NCI-H2081 treated with DMSO at 0.1 percent for 48 hours (cell line): ENCODE measurements around the gene LAMA2.

Source experiments
- DNase-seq: peaks from one replicate; lab custom pipeline; 2025; lab: John Stamatoyannopoulos, UW

Gene LAMA2

GRCh38 chr6:129269891-129270290 is 387.0 kb downstream of the LAMA2 start:
- DNase-seq = no peak

DNA sequence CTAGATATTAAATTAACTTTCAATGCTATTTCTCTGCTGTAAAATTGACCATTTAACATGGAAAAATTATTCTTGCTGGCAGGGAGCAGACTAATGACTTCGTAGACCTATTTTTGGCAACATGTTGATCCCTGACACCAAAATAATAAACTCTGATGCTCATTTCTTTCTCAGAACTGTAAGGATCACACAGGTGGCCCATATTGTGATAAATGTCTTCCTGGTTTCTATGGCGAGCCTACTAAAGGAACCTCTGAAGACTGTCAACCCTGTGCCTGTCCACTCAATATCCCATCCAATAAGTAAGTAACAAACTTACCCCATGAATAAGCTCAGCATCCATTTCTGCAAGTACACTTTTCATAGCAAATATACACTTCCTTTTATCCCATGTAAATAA is 387.5 kb downstream of the LAMA2 start:
- DNase-seq = no peak

DNA sequence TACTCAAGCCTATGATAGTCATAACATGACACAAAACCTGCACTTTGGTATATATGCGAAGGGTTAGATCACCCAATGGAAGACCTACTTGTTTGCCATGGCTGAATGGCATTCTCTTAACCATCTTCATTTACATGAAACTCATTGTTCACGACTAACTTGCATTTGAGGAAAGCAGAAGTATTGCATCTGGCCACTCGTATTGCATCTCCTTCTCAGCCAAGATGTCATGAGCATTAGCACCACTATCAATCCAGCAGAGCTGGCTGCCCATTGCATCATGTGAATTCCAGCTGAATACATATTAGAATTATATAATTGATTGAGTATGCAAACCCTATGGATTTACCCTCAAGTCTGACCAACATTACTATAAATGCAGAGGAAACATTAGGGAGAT is 390.2 kb downstream of the LAMA2 start:
- DNase-seq = no peak

DNA sequence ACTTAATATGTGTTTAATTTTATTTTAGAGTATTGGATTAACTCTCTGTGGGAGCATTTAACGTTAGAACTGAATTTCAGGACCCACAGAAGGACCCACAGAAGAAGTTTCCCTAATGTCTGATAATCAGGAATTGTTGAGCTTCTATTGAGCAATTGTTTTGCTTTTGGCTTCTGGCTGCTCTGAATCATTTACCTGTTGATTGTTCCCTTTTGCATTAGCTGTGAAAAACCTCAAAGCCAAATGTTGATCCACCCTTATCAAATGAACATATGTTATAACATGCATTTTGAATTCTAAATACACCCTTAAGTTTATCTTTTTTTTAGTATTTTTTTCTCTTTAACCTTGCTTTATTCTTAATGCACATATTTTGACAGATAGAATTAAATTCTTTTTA is 393.5 kb downstream of the LAMA2 start:
- DNase-seq = no peak

GRCh38 chr6:129276986-129277385 is 394.0 kb downstream of the LAMA2 start:
- no peak for DNase-seq

DNA sequence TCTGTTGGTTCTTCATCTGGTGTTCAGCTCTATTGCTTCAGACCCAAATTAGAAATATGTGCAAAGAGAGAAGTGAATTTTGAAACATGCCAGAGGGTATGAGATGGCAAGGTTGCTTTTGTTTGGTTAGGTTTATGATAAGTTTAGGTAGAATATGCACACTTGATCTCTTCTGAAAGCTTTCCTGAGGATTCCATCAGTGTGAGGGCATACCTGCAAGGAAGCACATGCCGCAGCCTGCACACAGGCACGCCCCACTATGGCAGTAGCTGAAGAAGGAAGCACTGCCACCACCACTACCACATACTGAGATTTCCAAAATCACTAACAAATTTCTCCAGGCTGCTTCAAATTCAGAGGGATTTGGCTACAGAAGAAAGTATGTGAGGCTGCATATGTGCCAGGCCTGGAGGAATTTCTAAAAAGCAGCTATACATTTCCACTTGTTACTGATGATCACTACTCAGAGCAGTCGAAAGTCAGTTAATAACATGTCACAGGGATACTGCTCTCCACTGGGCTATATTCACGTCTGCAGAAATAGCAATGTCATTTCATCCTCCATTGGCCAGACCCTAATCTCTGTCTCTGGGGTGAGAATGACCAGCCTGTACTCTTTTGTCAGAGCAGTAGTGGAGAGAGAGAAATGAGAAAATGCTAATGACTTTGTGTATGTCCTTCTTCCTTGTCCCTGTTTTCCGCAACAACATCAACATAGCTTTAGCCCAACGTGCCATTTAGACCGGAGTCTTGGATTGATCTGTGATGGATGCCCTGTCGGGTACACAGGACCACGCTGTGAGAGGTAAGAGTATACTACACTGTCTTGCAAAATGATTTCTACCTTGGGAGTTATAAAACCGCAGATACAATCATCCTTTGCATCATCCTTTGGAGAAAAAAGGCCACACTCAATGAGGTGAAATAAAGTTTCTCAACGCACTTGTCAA is 396.7 kb downstream of the LAMA2 start:
- no peak for DNase-seq

GRCh38 chr6:129280293-129280644 is 397.3 kb downstream of the LAMA2 start:
- DNase-seq = no peak

GRCh38 chr6:129280749-129281148 is 397.8 kb downstream of the LAMA2 start:
- no peak for DNase-seq

GRCh38 chr6:129281168-129281796 is 398.3 kb downstream of the LAMA2 start:
- DNase-seq = peak; percentile 22

DNA sequence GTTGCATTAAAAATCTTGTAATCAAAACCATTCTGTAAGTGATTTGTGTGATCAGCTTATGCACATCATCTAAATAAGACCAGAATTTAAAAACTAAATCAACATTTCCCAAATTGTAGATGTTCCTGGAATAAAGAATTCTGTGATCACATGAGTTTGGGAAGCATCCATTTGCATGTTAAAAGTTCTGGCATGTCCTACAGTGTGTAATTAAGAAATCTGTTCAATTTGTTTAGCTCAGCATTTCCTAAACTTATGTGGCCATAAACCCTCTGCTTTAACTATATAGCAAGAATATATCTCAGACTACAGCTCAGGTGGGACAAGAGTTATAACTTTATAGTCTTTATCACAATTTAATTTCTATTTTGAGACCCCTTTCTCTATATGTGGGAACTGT is 399.1 kb downstream of the LAMA2 start:
- DNase-seq = no peak

- no peak for DNase-seq
Measured at GRCh38 chr6:129284225-129284624, 401.3 kb downstream of the LAMA2 start.

DNA sequence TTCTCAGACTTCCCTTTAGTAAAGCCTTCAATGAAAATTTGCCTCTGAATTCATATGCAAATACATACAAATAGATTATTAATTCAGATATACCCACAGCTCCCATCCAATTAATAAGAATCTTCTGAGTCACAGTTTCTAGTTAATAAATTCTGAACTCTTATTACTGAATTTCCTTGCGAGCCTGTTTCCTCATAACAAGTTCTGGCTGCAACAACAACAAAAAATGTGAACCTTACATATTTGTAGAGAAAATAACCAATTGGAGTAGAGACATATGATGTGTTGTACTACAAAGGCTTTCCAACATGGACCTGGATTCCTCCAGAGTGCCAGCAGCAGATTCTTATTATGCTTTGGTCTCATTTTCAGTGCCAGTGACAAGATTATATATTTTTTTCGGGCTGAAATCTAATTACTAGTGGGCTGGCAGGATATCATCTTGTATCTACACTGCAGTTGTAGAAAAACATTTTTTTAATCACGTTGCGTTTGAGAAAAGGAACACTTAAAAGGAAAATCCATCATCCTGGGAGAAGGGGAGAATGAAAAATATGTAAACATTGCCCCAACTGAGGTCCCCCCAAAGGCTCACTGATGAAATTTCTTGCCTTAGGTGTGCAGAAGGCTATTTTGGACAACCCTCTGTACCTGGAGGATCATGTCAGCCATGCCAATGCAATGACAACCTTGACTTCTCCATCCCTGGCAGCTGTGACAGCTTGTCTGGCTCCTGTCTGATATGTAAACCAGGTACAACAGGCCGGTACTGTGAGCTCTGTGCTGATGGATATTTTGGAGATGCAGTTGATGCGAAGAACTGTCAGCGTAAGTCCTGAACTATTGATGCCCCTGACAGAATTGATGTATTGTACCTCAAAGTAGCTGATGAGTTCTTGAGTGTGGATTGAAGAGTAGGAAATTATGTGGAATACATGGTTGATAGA is 404.6 kb downstream of the LAMA2 start:
- no peak for DNase-seq

GRCh38 chr6:129289442-129289841 is 406.5 kb downstream of the LAMA2 start:
- DNase-seq = no peak

DNA sequence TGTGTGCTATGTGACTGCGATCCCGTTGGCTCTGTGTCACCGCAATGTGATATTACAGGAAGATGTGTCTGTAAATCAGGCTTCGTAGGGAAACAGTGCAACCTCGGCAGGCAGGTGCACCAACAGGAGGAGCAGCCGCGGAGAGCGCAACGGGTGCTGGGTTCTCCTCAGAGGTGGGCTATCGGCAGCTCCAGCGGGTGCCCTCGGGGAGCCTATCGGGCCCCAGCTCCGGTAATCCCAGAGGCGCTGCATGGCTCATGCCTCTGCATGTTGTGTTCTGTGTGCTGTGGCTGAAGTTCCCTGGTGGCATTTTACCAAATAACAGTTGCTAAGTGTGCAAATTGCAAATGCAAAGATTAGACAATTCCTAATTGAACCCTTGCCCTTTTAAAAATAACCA is 409.9 kb downstream of the LAMA2 start:
- no peak for DNase-seq

GRCh38 chr6:129297592-129297991 is 414.7 kb downstream of the LAMA2 start:
- DNase-seq = no peak

- no peak for DNase-seq
Measured at GRCh38 chr6:129302671-129303070, 419.7 kb downstream of the LAMA2 start.

DNA sequence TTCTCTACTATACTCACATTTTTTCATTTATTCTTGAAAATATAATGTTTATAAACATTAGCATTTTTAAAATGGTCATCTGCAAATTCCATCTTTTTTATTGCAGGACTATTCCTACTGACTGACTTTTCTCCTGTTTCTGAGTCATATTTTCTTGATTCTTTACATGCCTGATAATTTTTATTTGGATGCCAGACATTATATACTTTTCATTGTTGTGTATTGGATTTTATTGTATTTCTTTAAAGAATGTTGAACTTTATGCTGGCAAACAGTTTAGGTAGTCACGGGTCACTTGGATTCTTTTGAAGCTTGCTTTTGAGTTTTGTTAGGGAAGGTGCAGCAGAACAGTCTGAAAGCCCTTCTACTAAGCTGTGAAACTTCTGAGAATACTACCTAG is 423.9 kb downstream of the LAMA2 start:
- DNase-seq = no peak

GRCh38 chr6:129307845-129308244 is 424.9 kb downstream of the LAMA2 start:
- no peak for DNase-seq

DNA sequence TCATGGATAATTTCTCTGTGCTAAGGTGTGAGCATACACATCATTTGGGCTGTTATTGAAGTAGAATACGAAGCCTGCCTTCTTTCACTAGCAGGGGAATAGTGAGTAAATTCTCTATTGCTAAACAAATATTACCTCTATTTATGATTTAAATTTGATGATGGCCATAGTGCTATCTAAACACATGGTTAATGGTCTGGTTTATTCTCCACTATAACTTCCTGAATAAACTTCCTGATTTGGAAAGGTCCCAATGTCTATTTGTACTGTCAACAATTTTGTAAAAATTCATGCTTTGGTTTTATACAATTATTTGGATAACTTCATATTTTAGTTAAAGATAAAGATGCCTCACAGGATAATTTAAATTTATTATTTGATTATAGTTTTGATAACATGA is 426.2 kb downstream of the LAMA2 start:
- no peak for DNase-seq

- DNase-seq = no peak
Measured at GRCh38 chr6:129312880-129313279, 429.9 kb downstream of the LAMA2 start.

DNA sequence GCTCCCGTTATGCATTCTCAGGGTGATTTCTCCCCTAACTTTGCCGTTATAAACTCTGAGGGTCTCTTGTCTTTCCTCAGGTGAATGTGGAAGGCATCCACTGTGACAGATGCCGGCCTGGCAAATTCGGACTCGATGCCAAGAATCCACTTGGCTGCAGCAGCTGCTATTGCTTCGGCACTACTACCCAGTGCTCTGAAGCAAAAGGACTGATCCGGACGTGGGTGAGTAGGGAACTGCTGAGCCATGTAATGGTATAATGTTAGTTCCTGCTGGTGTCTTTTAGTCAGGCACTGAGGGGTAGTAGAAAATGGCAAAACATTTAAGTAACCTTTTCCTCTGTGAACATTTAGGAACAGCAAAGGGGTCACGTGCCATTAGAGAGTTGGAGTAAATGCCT is 431.6 kb downstream of the LAMA2 start:
- DNase-seq = no peak
